HG03095 (cell line): ENCODE measurements around the gene USP4.
"Not testable (repeated sequence)": the region's sequence is repeated elsewhere in the genome, so short reads cannot be mapped to it uniquely, and the experiment has no call there.

Source experiments
- ATAC-seq: cut with Tn5 transposase; IDR thresholded peaks from one replicate; pipeline ENCODE4 v1.9.1; 2021; ENCODE audit warnings: moderate library complexity; ENCODE audit not compliant: unreplicated experiment

The USP4 gene

DNA sequence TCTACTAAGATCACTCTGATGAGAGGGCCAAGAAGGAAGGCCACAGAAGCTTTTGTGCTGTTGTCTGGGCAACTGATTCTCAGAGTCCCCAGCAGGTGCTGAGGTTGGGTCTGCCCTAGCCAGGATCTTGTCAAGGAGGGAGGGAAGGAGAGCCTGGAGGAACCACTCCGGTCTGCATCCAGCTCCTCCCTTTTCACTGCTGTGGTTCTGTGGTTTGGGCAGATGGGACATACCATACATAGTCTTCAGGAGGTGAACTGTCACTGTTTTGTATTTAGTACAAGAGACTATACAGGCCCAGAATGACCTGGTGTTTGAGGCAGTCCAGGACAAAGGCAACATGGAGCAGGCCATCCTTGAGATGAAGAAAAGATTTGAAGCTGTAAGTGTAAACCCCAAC is 84.7 kb downstream of the USP4 start:
- no peak for ATAC-seq

DNA sequence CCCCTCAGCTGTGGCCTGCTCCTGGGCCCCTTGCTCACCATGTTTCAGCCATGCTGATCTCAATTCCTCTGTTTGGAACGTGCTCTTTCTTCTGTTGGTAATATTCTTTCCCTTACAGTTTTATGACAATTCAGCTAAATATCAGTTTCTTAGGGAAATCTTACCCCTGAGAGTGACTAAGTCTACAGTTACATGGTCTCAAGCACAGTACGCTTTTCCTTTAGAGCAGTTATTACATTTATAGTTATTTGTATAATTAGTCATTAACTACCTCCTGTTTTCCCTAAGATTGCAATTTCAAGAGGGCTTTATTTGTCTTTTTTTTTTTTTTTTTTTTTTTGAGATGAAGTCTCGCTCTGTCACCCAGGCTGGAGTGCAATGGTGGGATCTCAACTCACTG is 86.3 kb downstream of the USP4 start:
- no peak for ATAC-seq

DNA sequence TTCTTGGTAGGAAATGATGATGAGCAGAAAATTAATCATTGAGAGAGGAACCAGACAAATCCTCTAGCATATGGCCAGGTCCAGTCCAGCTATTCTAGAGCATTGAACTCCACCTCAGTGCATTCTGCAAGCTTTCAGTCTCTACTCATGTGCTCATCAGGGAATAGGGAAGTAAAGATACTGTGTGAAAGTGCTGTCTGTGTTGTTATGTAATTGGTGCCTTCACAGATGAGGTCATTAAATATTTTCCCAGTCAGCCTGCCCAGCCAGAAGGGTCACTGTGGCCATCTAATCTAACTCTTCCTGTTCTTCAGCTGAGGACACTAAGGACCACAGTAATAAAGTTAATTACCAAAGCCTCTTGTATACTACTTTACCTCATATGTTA is 91.0 kb downstream of the USP4 start:
- no peak for ATAC-seq

DNA sequence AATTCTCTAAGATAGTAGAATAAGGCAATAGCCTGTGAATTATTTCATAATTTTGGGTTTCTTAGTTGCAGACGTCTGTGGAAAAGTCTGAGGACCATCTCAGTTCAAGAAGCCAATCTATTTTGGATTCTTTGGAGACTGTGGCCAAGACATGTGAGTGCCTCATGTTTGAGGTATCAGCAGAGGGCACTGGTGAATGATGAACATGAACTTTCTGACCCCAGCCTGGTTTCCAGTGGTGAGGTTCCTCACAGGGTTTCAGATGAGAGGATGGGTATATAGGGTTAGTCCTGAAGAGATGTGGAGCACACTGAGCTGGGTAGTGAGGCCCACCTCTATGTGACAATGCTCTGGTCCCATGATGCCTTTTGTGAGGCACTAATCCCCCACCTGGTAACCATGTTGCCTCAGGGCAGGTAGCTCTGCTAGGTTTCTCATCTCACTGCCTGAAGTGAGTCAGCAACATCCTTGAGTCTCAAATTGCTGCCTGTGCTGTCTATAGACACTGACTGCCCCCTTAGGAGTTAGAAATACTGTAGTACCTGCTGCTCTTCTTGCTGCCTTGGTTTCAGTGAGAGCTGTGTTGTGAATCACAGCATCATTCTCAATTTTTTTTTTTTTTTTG is 95.2 kb downstream of the USP4 start:
- ATAC-seq = no peak

DNA sequence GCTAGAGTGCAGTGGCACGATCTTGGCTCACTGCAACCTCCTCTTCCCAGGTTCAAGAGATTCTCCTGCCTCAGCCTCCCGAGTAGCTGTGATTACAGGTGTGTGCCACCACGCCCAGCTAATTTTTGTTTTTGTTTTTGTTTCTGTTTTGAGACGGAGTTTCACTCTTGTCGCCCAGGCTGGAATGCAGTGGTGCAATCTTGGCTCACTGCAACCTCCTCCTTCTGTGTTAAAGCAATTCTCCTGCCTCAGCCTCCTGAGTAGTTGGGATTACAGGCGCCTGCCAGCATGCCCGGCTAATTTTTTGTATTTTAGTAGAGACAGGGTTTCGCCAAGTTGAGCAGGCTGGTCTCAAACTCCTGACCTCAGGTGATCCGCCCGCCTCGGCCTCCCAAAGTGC is 99.8 kb downstream of the USP4 start:
- not testable (repeated sequence) for ATAC-seq

DNA sequence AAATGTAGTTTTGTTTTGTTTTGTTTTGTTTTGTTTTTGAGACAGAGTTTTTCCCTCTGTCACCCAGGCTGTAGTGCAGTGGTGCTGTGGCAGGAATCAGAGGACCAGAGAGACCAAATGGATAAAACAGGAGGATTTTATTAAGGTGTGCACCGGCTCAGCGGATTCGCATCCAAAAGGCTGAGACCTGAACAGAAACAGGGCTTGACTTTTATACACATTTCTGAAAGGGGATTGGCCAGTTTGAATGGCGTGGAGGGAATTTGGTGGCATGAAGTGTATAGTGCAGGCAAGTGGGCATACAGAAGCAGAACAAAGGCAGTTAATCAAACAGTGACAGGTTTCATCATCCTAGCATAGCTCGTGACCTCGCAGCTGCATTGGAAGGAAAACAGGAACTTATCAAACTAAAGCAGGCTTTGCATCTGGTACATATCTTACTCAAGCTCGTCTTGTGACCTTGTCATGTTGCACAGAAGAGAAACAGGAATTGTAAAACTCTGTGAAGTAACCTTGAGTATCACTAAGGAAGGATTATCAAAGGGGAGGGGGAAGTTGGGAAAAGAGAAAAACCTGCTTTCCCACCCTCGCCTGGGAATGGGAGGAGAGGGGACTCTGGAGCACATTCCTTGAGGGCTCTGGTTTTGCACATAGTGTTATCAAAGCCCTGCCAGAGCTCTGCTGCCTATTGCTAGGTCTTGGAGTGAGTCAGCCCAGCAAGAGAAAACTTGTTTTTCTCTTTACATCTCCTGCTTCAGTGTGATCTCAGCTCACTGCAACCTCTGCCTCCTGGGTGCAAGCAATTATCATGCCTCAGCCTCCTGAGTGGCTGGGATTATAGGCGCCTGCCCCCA is 101.4 kb downstream of the USP4 start:
- ATAC-seq = no peak

DNA sequence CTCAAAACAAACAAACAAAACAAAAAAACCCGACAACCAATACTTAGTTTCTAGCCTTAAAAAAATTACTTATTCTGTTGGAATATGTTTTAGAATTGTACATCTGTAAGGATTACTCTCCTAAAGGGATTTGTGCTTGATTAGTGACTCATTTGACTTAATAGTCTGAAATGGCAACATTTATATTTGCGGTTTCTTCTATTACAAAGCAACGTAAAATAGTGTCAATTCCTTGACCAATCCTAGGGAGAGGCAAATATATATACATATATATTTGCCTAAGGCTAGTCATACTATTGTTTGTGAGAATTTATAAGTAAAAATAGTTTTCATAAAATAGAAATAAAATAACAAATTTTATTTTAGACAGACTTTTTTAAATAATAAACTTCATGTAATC is 102.5 kb downstream of the USP4 start:
- no peak for ATAC-seq

DNA sequence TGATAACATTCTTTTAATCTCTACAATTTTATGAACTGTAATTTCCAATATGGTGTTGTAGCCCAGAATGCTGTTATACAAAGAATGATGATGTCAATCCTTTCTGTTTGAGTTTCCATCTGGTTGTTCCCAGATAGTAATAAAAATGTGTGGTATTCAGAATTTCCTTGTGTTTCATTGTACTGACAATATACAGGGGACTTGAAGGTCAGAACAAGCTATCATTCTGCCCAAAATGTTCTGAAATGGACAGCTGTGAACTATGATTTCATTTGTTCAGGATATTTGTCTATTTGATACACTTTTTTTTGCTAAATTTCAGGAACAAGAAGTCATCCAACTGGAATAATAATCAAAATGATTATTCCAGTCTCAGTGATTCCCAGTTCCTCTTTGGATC is 103.6 kb downstream of the USP4 start:
- no peak for ATAC-seq

DNA sequence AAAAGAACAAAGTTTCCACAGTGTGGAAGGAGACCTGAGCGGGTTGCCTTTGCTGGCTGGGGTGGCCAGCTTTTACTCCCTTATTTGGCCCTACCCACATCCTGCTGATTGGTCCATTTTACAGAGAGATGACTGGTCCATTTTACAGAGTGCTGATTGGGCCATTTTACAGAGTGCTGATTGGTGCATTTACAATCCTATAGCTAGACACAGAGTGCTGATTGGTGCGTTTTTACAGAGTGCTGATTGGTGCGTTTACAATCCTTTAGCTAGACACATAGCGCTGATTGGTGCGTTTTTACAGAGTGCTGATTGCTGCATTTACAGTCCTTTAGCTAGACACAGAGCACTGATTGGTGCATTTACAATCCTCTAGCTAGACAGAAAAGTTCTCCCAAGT is 111.0 kb downstream of the USP4 start:
- not testable (repeated sequence) for ATAC-seq
